Measurements from ENCODE around the gene CYGB.

The CYGB gene

GRCh38 chr17:76490112-76490710, 47.3 kb downstream of the CYGB start:
- no peak overlapping the region for H3K4me3 ChIP-seq (ENCODE audit: low read depth in 1 of 2, low read length in 2 of 2)
- H3K27me3 ChIP-seq (ENCODE audit: control insufficient read depth in 1 of 2, insufficient read depth in 2 of 2, low read length in 2 of 2), result no peaks in the 10 kb centered on the region
- no peak overlapping the region for H3K9ac ChIP-seq (ENCODE audit: low read length)
- no peak overlapping the region for H3K27ac ChIP-seq (ENCODE audit: low read depth, low read length)
- no peaks in the 10 kb centered on the region for H3K36me3 ChIP-seq (ENCODE audit: insufficient read depth, low read length)
- H3K4me1 ChIP-seq (ENCODE audit: insufficient read depth, low read length), result no peaks in the 10 kb centered on the region
- no peaks in the 10 kb centered on the region for H3K9me3 ChIP-seq (ENCODE audit: low read length)

DNA sequence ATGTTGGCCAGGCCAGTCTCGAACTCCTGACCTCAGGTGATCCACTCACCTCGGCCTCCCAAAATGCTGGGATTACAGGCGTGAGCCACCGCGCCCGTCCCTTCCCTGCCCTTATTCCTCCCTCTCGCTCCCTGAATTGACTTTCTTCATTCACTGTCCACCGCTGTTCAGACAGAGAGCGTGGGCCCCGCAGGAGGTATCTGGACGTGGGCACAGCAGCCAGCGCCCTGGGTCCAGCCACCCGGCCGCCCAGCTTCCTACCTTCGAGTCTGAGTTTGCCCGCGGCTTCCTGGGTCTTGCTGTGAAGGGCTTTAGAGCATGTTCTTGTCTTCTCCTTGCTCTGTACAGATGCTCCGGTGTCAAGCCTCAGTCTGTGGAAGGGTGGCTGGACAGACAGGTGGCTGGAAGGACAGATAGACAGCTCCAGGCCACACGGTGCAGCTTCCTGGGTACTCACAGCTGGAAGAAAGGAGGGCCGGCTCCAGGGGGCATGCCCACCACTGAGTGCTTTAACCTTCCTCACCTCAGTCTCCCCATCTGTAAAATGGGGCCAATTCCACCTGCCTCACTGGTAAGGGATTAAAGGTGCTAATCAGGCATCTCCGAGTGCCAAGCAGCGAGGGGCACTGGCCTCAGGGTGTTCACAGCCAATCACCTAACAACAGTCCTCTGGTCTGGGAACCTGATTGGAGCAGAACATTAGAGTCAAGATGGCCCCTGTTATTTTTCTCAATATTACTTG, 49.9 kb downstream of the CYGB start:
- Histone ChIP-seq H3K36me3 (ENCODE audit: insufficient read depth, low read length) (no peaks in the 10 kb centered on the region), H3K9me3 (ENCODE audit: low read length) (no peaks in the 10 kb centered on the region), H3K27me3 (ENCODE audit: control insufficient read depth in 1 of 2, insufficient read depth in 2 of 2, low read length in 2 of 2) (no peaks in the 10 kb centered on the region), H3K9ac (ENCODE audit: low read length) (no peak overlapping the region), H3K27ac (ENCODE audit: low read depth, low read length) (no peak overlapping the region), H3K4me3 (ENCODE audit: low read depth in 1 of 2, low read length in 2 of 2) (no peak overlapping the region), H3K4me1 (ENCODE audit: insufficient read depth, low read length) (no peaks in the 10 kb centered on the region)

DNA sequence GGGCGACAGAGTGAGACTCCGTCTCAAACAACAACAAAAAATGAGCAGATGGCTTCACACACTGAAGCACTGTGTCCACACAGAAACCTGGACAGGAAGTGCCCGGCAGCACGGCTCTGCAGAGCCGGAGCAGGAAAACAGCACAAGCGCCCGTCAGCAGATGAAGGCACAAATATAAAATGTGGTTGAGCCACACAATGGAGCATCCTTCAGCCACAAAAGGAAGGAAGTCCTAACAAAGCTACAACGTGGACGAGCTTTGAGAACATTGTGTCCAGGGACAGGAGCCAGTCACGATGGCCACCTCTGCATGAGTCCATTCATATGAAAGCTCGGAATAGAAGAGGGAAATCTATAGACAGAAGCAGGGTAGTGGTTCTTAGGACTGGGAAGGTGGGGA, 51.9 kb downstream of the CYGB start:
- Histone ChIP-seq H3K27me3 (ENCODE audit: control insufficient read depth in 1 of 2, insufficient read depth in 2 of 2, low read length in 2 of 2) (no peaks in the 10 kb centered on the region), H3K9ac (ENCODE audit: low read length) (no peak overlapping the region), H3K4me1 (ENCODE audit: insufficient read depth, low read length) (no peaks in the 10 kb centered on the region), H3K36me3 (ENCODE audit: insufficient read depth, low read length) (no peaks in the 10 kb centered on the region), H3K9me3 (ENCODE audit: low read length) (no peaks in the 10 kb centered on the region), H3K27ac (ENCODE audit: low read depth, low read length) (no peak overlapping the region), H3K4me3 (ENCODE audit: low read depth in 1 of 2, low read length in 2 of 2) (no peak overlapping the region)

- no peaks in the 10 kb centered on the region for H3K27me3 ChIP-seq (ENCODE audit: control insufficient read depth in 1 of 2, insufficient read depth in 2 of 2, low read length in 2 of 2)
- H3K27ac ChIP-seq (ENCODE audit: low read depth, low read length), result no peak overlapping the region
- no peaks in the 10 kb centered on the region for H3K9me3 ChIP-seq (ENCODE audit: low read length)
- no peaks in the 10 kb centered on the region for H3K4me1 ChIP-seq (ENCODE audit: insufficient read depth, low read length)
- H3K4me3 ChIP-seq (ENCODE audit: low read depth in 1 of 2, low read length in 2 of 2), result no peak overlapping the region
- no peak overlapping the region for H3K9ac ChIP-seq (ENCODE audit: low read length)
- H3K36me3 ChIP-seq (ENCODE audit: insufficient read depth, low read length), result no peaks in the 10 kb centered on the region
Measured at GRCh38 chr17:76484228-76484725, 53.2 kb downstream of the CYGB start.

GRCh38 chr17:76481071-76481655, 56.3 kb downstream of the CYGB start:
- H3K9me3 ChIP-seq (ENCODE audit: low read length), result no peaks in the 10 kb centered on the region
- no peaks in the 10 kb centered on the region for H3K27me3 ChIP-seq (ENCODE audit: control insufficient read depth in 1 of 2, insufficient read depth in 2 of 2, low read length in 2 of 2)
- no peak overlapping the region for H3K4me3 ChIP-seq (ENCODE audit: low read depth in 1 of 2, low read length in 2 of 2)
- no peak overlapping the region for H3K9ac ChIP-seq (ENCODE audit: low read length)
- no peak overlapping the region for H3K27ac ChIP-seq (ENCODE audit: low read depth, low read length)
- H3K36me3 ChIP-seq (ENCODE audit: insufficient read depth, low read length), result no peaks in the 10 kb centered on the region
- H3K4me1 ChIP-seq (ENCODE audit: insufficient read depth, low read length), result no peaks in the 10 kb centered on the region

DNA sequence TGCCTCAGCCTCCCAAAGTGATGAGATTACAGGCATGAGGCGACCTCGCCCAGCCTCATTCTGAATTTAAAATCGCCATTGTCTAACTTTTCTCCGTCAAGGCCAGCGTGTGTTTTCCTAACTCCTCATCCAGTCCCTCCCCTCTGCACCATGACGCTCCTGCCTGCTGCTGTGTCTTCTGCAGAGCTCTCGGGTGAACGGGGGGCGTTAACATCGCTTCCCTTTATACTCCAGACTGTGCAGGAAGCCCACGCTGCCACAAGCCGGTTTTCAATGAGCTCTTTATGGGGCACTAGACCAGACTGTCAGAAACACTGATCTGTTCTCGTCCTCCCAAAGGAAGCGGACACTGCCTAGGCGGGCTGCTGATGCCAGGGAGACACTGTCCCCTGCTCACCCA, 56.9 kb downstream of the CYGB start:
- Histone ChIP-seq H3K36me3 (ENCODE audit: insufficient read depth, low read length) (no peaks in the 10 kb centered on the region), H3K4me3 (ENCODE audit: low read depth in 1 of 2, low read length in 2 of 2) (no peak overlapping the region), H3K27me3 (ENCODE audit: control insufficient read depth in 1 of 2, insufficient read depth in 2 of 2, low read length in 2 of 2) (no peaks in the 10 kb centered on the region), H3K4me1 (ENCODE audit: insufficient read depth, low read length) (no peaks in the 10 kb centered on the region), H3K27ac (ENCODE audit: low read depth, low read length) (no peak overlapping the region), H3K9ac (ENCODE audit: low read length) (no peak overlapping the region), H3K9me3 (ENCODE audit: low read length) (no peaks in the 10 kb centered on the region)

DNA sequence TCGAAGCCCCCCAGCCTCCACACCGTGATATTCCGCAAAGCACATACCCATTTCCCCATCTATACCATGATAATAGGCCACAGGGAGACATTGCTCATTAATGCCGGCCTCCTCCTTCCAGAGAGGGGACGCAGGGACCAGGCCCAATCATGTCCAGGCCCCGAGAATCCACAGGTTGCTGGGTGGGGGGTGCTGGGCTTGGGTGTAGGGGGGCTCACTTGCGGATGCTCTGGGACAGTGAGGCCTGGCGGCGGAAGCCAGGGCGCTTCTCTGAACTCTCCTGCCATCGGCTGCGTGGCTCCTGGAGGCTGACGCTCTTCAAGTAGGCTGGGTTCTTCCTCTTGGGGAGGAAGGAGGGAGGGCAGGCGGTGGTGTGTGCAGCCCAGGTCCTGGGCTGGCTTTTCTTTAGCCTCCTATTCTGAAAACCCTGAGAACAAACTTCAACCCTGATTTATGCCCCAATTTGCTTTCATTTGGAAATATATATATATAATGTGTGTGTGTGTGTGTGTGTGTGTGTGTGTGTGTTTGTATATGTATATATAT, 57.9 kb downstream of the CYGB start:
- no peaks in the 10 kb centered on the region for H3K9me3 ChIP-seq (ENCODE audit: low read length)
- H3K4me1 ChIP-seq (ENCODE audit: insufficient read depth, low read length), result no peaks in the 10 kb centered on the region
- H3K27ac ChIP-seq (ENCODE audit: low read depth, low read length), result no peak overlapping the region
- H3K4me3 ChIP-seq (ENCODE audit: low read depth in 1 of 2, low read length in 2 of 2), result no peak overlapping the region
- H3K36me3 ChIP-seq (ENCODE audit: insufficient read depth, low read length), result no peaks in the 10 kb centered on the region
- H3K9ac ChIP-seq (ENCODE audit: low read length), result no peak overlapping the region
- no peaks in the 10 kb centered on the region for H3K27me3 ChIP-seq (ENCODE audit: control insufficient read depth in 1 of 2, insufficient read depth in 2 of 2, low read length in 2 of 2)

GRCh38 chr17:76478730-76479514, 58.6 kb downstream of the CYGB start:
- Histone ChIP-seq H3K4me1 (ENCODE audit: insufficient read depth, low read length) (no peaks in the 10 kb centered on the region), H3K36me3 (ENCODE audit: insufficient read depth, low read length) (no peaks in the 10 kb centered on the region), H3K27me3 (ENCODE audit: control insufficient read depth in 1 of 2, insufficient read depth in 2 of 2, low read length in 2 of 2) (no peaks in the 10 kb centered on the region), H3K27ac (ENCODE audit: low read depth, low read length) (no peak overlapping the region), H3K9me3 (ENCODE audit: low read length) (no peaks in the 10 kb centered on the region), H3K9ac (ENCODE audit: low read length) (no peak overlapping the region), H3K4me3 (ENCODE audit: low read depth in 1 of 2, low read length in 2 of 2) (no peak overlapping the region)

DNA sequence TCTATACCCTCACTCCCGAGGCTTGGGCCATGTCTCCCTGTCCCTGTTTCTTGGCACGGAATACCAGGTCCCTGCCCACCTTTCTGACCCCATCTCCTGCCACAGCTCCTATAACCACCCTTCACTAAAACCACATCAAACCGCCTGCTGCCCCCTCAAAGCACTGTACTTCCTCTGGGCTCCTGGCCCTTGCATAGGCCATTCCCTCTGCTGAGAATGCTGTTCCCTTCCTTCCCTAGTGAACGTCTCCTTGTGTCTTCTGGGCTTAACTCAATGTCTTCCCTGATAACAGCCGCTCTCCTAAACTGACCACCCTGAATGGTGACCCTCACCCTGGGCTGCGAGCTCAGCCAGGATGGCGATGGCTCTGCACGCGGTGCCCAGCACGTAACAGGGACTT, 59.4 kb downstream of the CYGB start:
- Histone ChIP-seq H3K9me3 (ENCODE audit: low read length) (no peaks in the 10 kb centered on the region), H3K27ac (ENCODE audit: low read depth, low read length) (no peak overlapping the region), H3K4me3 (ENCODE audit: low read depth in 1 of 2, low read length in 2 of 2) (no peak overlapping the region), H3K9ac (ENCODE audit: low read length) (no peak overlapping the region), H3K4me1 (ENCODE audit: insufficient read depth, low read length) (no peaks in the 10 kb centered on the region), H3K36me3 (ENCODE audit: insufficient read depth, low read length) (no peaks in the 10 kb centered on the region), H3K27me3 (ENCODE audit: control insufficient read depth in 1 of 2, insufficient read depth in 2 of 2, low read length in 2 of 2) (no peaks in the 10 kb centered on the region)

DNA sequence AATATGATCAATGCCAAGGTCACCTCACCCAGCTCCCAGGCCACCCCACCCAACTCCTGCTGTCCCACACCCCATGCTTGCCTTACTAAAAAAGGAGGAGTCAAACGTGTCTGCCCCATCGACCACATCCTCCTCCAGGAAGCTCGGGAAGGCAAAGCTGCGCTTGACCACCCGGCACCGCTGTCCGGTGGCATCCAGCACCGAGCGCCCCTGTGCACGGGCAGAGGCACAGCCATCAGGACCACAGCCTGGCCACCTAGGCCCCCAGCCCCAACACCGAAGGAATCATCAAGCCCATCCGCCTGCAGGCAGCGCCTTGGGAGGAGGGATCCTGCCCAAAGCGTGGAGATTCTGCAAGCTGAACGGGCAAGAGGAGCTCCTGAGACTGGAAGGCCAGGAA, 59.9 kb downstream of the CYGB start:
- H3K27ac ChIP-seq (ENCODE audit: low read depth, low read length), result no peak overlapping the region
- H3K9me3 ChIP-seq (ENCODE audit: low read length), result no peaks in the 10 kb centered on the region
- H3K4me1 ChIP-seq (ENCODE audit: insufficient read depth, low read length), result no peaks in the 10 kb centered on the region
- H3K36me3 ChIP-seq (ENCODE audit: insufficient read depth, low read length), result no peaks in the 10 kb centered on the region
- H3K27me3 ChIP-seq (ENCODE audit: control insufficient read depth in 1 of 2, insufficient read depth in 2 of 2, low read length in 2 of 2), result no peaks in the 10 kb centered on the region
- no peak overlapping the region for H3K9ac ChIP-seq (ENCODE audit: low read length)
- no peak overlapping the region for H3K4me3 ChIP-seq (ENCODE audit: low read depth in 1 of 2, low read length in 2 of 2)

Measured in muscle layer of colon (tissue), 2 donors.